OCI-LY3 (cell line): ENCODE results near the gene PAQR6.

Experiments used
- H2AFZ ChIP-seq: fragments of 200-600, 300-600 bp; shearing (Covaris generic); 2 replicates; pipeline ENCODE4 v1.6.0; 2014; ENCODE audit warnings: antibody characterized with exemption, low read depth, low read length
- H3K27ac ChIP-seq: fragments of 200-600, 300-600 bp; sonication (generic); 2 replicates; pipeline ENCODE4 v1.5.1; 2014; ENCODE audit warnings: mild to moderate bottlenecking, low read length, moderate library complexity, mixed read lengths
- H3K27me3 ChIP-seq: fragments of 200-600, 300-600 bp; sonication (generic); 2 replicates; pipeline ENCODE4 v1.6.1; 2014; ENCODE audit warnings: low read depth, low read length, mixed read lengths
- H3K36me3 ChIP-seq: fragments of 200-600, 300-600 bp; sonication (generic); replicated peaks from 2 replicates; pipeline ENCODE3; 2014; ENCODE audit warnings: low read depth, low read length, mixed read lengths
- H3K4me1 ChIP-seq: fragments of 300-600, 200-600 bp; sonication (generic); 2 replicates; pipeline ENCODE4 v1.6.1; 2014; ENCODE audit warnings: low read length, mixed read lengths
- H3K4me2 ChIP-seq: fragments of 200-600, 300-600 bp; sonication (generic); 2 replicates; pipeline ENCODE4 v1.6.1; 2014; ENCODE audit warnings: low read length, mixed read lengths
- H3K4me3 ChIP-seq: fragments of 300-600, 200-600 bp; sonication (generic); 2 replicates; pipeline ENCODE4 v1.5.1; 2014; ENCODE audit warnings: antibody characterized with exemption, mild to moderate bottlenecking, low read length, moderate library complexity
- H3K79me2 ChIP-seq: fragments of 300-600, 200-600 bp; shearing (Covaris generic); 2 replicates; pipeline ENCODE4 v1.6.1; 2014; ENCODE audit warnings: mild to moderate bottlenecking, low read length, mixed read lengths
- H3K9ac ChIP-seq: fragments of 300-600, 200-600 bp; shearing (Covaris generic); 2 replicates; pipeline ENCODE4 v1.6.0; 2014; ENCODE audit warnings: mild to moderate bottlenecking, low read length, moderate library complexity
- H3K9me3 ChIP-seq: fragments of 200-600, 300-600 bp; shearing (Covaris generic); 2 replicates; pipeline ENCODE4 v1.6.1; 2014; ENCODE audit warnings: low read length, mixed read lengths; ENCODE audit not compliant: insufficient read depth
- H4K20me1 ChIP-seq: fragments of 200-600, 300-600 bp; sonication (generic); 2 replicates; pipeline ENCODE4 v1.6.1; 2016; ENCODE audit warnings: low read length, mixed read lengths; ENCODE audit not compliant: insufficient read depth
- CTCF ChIP-seq: fragments of 200-600, 300-600 bp; sonication (generic); IDR thresholded peaks from 2 replicates; pipeline ENCODE4 v1.5.1; 2014; ENCODE audit warnings: antibody characterized with exemption, low read length, low read depth
- EZH2phosphoT487 ChIP-seq: fragments of 200-600 bp; shearing (Covaris generic); IDR thresholded peaks from 2 replicates; pipeline ENCODE4 v1.6.1; 2018; ENCODE audit warnings: antibody characterized with exemption, mixed run types, low read depth

Gene PAQR6

GRCh38 chr1:156211243-156211642 is 36.6 kb downstream of the PAQR6 start:
- TF ChIP-seq EZH2phosphoT487: no peak
- TF ChIP-seq CTCF: no peak
- Histone ChIP-seq H3K4me3 (no peak overlapping the region), H2AFZ (no peak overlapping the region), H3K4me1 (peaks cover 12% of the 10 kb centered on the region), H3K79me2 (peaks cover 13% of the 10 kb centered on the region), H3K27ac (no peak overlapping the region), H3K4me2 (no peak overlapping the region), H3K36me3 (peaks cover 4% of the 10 kb centered on the region), H3K27me3 (no peaks in the 10 kb centered on the region), H3K9me3 (no peaks in the 10 kb centered on the region), H3K9ac (no peak overlapping the region), H4K20me1 (no peaks in the 10 kb centered on the region)

GRCh38 chr1:156204686-156205085 is 43.2 kb downstream of the PAQR6 start:
- Histone ChIP-seq H3K27me3 (no peaks in the 10 kb centered on the region), H3K9ac (no peak overlapping the region), H3K79me2 (no peaks in the 10 kb centered on the region; the same call in 1 of the 2 replicates), H3K36me3 (peaks cover 23% of the 10 kb centered on the region), H3K4me2 (no peak overlapping the region), H4K20me1 (no peaks in the 10 kb centered on the region), H3K4me3 (no peak overlapping the region), H3K27ac (no peak overlapping the region), H3K9me3 (no peaks in the 10 kb centered on the region), H3K4me1 (no peaks in the 10 kb centered on the region), H2AFZ (no peak overlapping the region)
- TF ChIP-seq CTCF (no peak), EZH2phosphoT487 (no peak)

DNA sequence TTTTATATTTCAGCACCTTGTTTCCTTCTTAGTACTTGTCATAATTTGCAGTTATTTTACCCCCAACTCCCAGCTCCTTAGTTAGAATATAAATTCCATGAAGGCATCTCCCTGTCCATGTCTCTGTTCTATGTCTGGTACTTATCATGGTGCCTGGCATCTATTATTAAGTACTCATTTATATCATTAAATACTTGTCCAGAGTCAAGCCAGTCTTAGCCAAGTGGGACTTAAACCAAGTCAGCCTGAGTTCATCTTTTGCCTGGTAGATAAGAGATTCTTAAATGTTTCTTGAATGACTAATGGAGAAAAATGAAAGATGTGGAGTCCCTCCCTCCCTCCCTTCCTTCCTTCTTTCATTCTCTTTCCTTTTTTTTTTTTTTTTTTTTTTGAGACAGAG is 44.5 kb downstream of the PAQR6 start:
- no peak overlapping the region for H2AFZ ChIP-seq
- no peaks in the 10 kb centered on the region; the same call in 1 of the 2 replicates for H3K79me2 ChIP-seq
- H3K36me3 ChIP-seq: peaks cover 23% of the 10 kb centered on the region
- H3K9ac ChIP-seq: no peak overlapping the region
- no peaks in the 10 kb centered on the region for H3K9me3 ChIP-seq
- no peak overlapping the region for H3K4me2 ChIP-seq
- H3K4me3 ChIP-seq: no peak overlapping the region
- H3K27me3 ChIP-seq: no peaks in the 10 kb centered on the region
- no peaks in the 10 kb centered on the region for H4K20me1 ChIP-seq
- no peak overlapping the region for H3K27ac ChIP-seq
- no peaks in the 10 kb centered on the region for H3K4me1 ChIP-seq
- no peak for TF ChIP-seq EZH2phosphoT487
- TF ChIP-seq CTCF: no peak

- TF ChIP-seq CTCF: no peak
- TF ChIP-seq EZH2phosphoT487: no peak
- no peak overlapping the region for H2AFZ ChIP-seq
- no peak overlapping the region for H3K27ac ChIP-seq
- H3K9me3 ChIP-seq: no peaks in the 10 kb centered on the region
- peaks cover 6% of the 10 kb centered on the region; the same call in 1 of the 2 replicates for H3K4me1 ChIP-seq
- H3K36me3 ChIP-seq: peaks cover 20% of the 10 kb centered on the region
- H3K4me2 ChIP-seq: no peak overlapping the region
- peaks cover 27% of the 10 kb centered on the region for H3K79me2 ChIP-seq
- H3K9ac ChIP-seq: no peak overlapping the region
- no peak overlapping the region for H3K4me3 ChIP-seq
- no peaks in the 10 kb centered on the region for H4K20me1 ChIP-seq
- no peaks in the 10 kb centered on the region for H3K27me3 ChIP-seq
Observed at GRCh38 chr1:156200044-156200443, 47.8 kb downstream of the PAQR6 start.
